ENCODE measurements around the gene CCNI2.

GRCh38 chr5:132785365-132785764, 38.1 kb downstream of the CCNI2 start:
- TF ChIP-seq POLR2A (IDR thresholded peaks at IDR 0.05), result no peak
- TF ChIP-seq CTCF (IDR thresholded peaks at IDR 0.05), result no peak

All from tibial nerve (tissue), 3 donors.